SIG-M5 treated with dmso at 0.1 percent for 504 hours (cell line): ENCODE measurements around the gene TBX18.

Source experiments
- DNase-seq: peaks from one replicate; lab custom pipeline; 2025; ENCODE audit not compliant: unreplicated experiment; lab: John Stamatoyannopoulos, UW

Gene TBX18

GRCh38 chr6:84764332-84765049, at the start of gene TBX18:
TSS of gene TBX18 (minus strand) at chr6:84764598. CDS start at chr6:84764181, 417 bp downstream.
- no peak for DNase-seq

GRCh38 chr6:84811351-84811750, 47.0 kb upstream of the TBX18 start:
- DNase-seq: no peak

GRCh38 chr6:84809455-84809854, 45.1 kb upstream of the TBX18 start:
- DNase-seq: no peak

- DNase-seq: no peak
Measured at GRCh38 chr6:84808491-84809061, 44.2 kb upstream of the TBX18 start.

- DNase-seq: no peak
Measured at GRCh38 chr6:84805145-84805544, 40.7 kb upstream of the TBX18 start.

- DNase-seq: no peak
Measured at GRCh38 chr6:84804720-84805119, 40.3 kb upstream of the TBX18 start.

- DNase-seq: no peak
Measured at GRCh38 chr6:84801250-84801649, 36.9 kb upstream of the TBX18 start.

- DNase-seq: no peak
Measured at GRCh38 chr6:84798257-84798656, 33.9 kb upstream of the TBX18 start.

GRCh38 chr6:84796343-84796742, 31.9 kb upstream of the TBX18 start:
- DNase-seq: no peak

GRCh38 chr6:84791927-84792326, 27.5 kb upstream of the TBX18 start:
- no peak for DNase-seq

- no peak for DNase-seq
Measured at GRCh38 chr6:84791233-84791632, 26.8 kb upstream of the TBX18 start.

GRCh38 chr6:84789170-84789569, 24.8 kb upstream of the TBX18 start:
- DNase-seq: no peak

- DNase-seq: no peak
Measured at GRCh38 chr6:84788689-84789088, 24.3 kb upstream of the TBX18 start.

GRCh38 chr6:84785671-84786070, 21.3 kb upstream of the TBX18 start:
- DNase-seq: no peak

GRCh38 chr6:84779917-84780316, 15.5 kb upstream of the TBX18 start:
- no peak for DNase-seq

- DNase-seq: no peak
Measured at GRCh38 chr6:84779380-84779779, 15.0 kb upstream of the TBX18 start.

- no peak for DNase-seq
Measured at GRCh38 chr6:84777888-84778287, 13.5 kb upstream of the TBX18 start.

- DNase-seq: no peak
Measured at GRCh38 chr6:84776392-84776791, 12.0 kb upstream of the TBX18 start.

- DNase-seq: no peak
Measured at GRCh38 chr6:84775751-84776150, 11.4 kb upstream of the TBX18 start.

GRCh38 chr6:84774985-84775284, 10.5 kb upstream of the TBX18 start:
- DNase-seq: no peak

GRCh38 chr6:84774157-84774984, 10.0 kb upstream of the TBX18 start:
- DNase-seq: no peak

- no peak for DNase-seq
Measured at GRCh38 chr6:84773431-84774156, 9.2 kb upstream of the TBX18 start.
